ENCODE results near the gene XIRP2. TPM values are rescaled to one million over a fixed set of nuclear protein-coding genes. Genes with fewer than 3 reads are reported as not detected.

Gene XIRP2
- total RNA-seq = 0.09 TPM in 1 of 2 replicates, not detected in the other

GRCh38 chr2:166888180-166888579, at the start of gene XIRP2:
Gene XIRP2, plus strand, starts transcription at chr2:166888480. Its CDS starts 15,003 bp downstream, at chr2:166903483.

GRCh38 chr2:167292430-167293171, 404.3 kb downstream of the XIRP2 start, which contains the start of gene B3GALT1:
Gene B3GALT1, plus strand, starts transcription at chr2:167293001.

